ENCODE data around the gene STXBP6.

The STXBP6 gene

GRCh38 chr14:24848102-24848790, 201.7 kb downstream of the STXBP6 start (continued):
- TF ChIP-seq PATZ1 (CRISPR knock-in tag; IDR thresholded peaks at IDR 0.05; ENCODE audit: borderline replicate concordance) (no peak), CSDC2 (CRISPR knock-in tag; IDR thresholded peaks at IDR 0.05) (no peak), ZNF8 (CRISPR knock-in tag; IDR thresholded peaks at IDR 0.05) (no peak), ZFP30 (CRISPR knock-in tag; IDR thresholded peaks at IDR 0.05) (no peak), TCF4 (CRISPR knock-in tag; IDR thresholded peaks at IDR 0.05; ENCODE audit: borderline replicate concordance) (no peak), BACH2 (CRISPR knock-in tag; IDR thresholded peaks at IDR 0.05; ENCODE audit: borderline replicate concordance) (no peak)

- TF ChIP-seq GLIS3 (CRISPR knock-in tag; IDR thresholded peaks at IDR 0.05) (no peak), ZFP3 (CRISPR knock-in tag; IDR thresholded peaks at IDR 0.05) (no peak), TCF4 (CRISPR knock-in tag; IDR thresholded peaks at IDR 0.05; ENCODE audit: borderline replicate concordance) (no peak), BACH2 (CRISPR knock-in tag; IDR thresholded peaks at IDR 0.05; ENCODE audit: borderline replicate concordance) (no peak), PPARA (CRISPR knock-in tag; IDR thresholded peaks at IDR 0.05; ENCODE audit: borderline replicate concordance) (no peak), TOX (CRISPR knock-in tag; IDR thresholded peaks at IDR 0.05; ENCODE audit: borderline replicate concordance) (no peak), PATZ1 (CRISPR knock-in tag; IDR thresholded peaks at IDR 0.05; ENCODE audit: borderline replicate concordance) (no peak), ZNF70 (CRISPR knock-in tag; IDR thresholded peaks at IDR 0.05) (no peak)
- TF ChIP-seq, protein P1, sequence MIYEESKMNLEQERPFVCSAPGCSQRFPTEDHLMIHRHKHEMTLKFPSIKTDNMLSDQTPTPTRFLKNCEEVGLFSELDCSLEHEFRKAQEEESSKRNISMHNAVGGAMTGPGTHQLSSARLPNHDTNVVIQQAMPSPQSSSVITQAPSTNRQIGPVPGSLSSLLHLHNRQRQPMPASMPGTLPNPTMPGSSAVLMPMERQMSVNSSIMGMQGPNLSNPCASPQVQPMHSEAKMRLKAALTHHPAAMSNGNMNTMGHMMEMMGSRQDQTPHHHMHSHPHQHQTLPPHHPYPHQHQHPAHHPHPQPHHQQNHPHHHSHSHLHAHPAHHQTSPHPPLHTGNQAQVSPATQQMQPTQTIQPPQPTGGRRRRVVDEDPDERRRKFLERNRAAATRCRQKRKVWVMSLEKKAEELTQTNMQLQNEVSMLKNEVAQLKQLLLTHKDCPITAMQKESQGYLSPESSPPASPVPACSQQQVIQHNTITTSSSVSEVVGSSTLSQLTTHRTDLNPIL (CRISPR knock-in tag; IDR thresholded peaks at IDR 0.05; ENCODE audit: low read depth) = no peak
- no peak for ATAC-seq
These were observed 202.3 kb downstream of the STXBP6 start for GRCh38 chr14:24847568-24848095.

- TF ChIP-seq, protein P1 (CRISPR knock-in tag; IDR thresholded peaks at IDR 0.05; ENCODE audit: low read depth) = no peak
- TF ChIP-seq PPARA (CRISPR knock-in tag; IDR thresholded peaks at IDR 0.05; ENCODE audit: borderline replicate concordance) = no peak
- no peak for TF ChIP-seq PATZ1 (CRISPR knock-in tag; IDR thresholded peaks at IDR 0.05; ENCODE audit: borderline replicate concordance)
- TF ChIP-seq POU6F1 (CRISPR knock-in tag; IDR thresholded peaks at IDR 0.05; ENCODE audit: borderline replicate concordance, low read depth) = no peak
- no peak for TF ChIP-seq BACH2 (CRISPR knock-in tag; IDR thresholded peaks at IDR 0.05; ENCODE audit: borderline replicate concordance)
- TF ChIP-seq CSRNP3 (CRISPR knock-in tag; IDR thresholded peaks at IDR 0.05) = no peak
- no peak for TF ChIP-seq ZFP30 (CRISPR knock-in tag; IDR thresholded peaks at IDR 0.05)
- no peak for TF ChIP-seq TSHZ2 (CRISPR knock-in tag; IDR thresholded peaks at IDR 0.05)
- no peak for TF ChIP-seq ZC3H10 (CRISPR knock-in tag; IDR thresholded peaks at IDR 0.05)
- TF ChIP-seq GLIS3 (CRISPR knock-in tag; IDR thresholded peaks at IDR 0.05) = no peak
- no peak for ATAC-seq
These were observed 203.7 kb downstream of the STXBP6 start for GRCh38 chr14:24846261-24846660.
